Stomach (tissue), 4 donors: ENCODE results near the gene SOCS1.

Experiments used
- CTCF ChIP-seq, 7 experiments: fragments of 450-650 bp in 4 of 7; fragments of 200-600 bp in 3 of 7; sonication (generic) in 3 of 7; IDR thresholded peaks; one replicate each; pipeline ENCODE4 v1.5.1; 2016 to 2019; ENCODE audit warnings: antibody characterized with exemption in 7 of 7, control low read depth in 2 of 7, mild to moderate bottlenecking in 1 of 7
- EP300 ChIP-seq: sonication (generic); formaldehyde crosslinking; IDR thresholded peaks from one replicate; pipeline ENCODE4 v1.6.1; 2017; ENCODE audit warnings: antibody characterized with exemption
- POLR2A ChIP-seq, 4 donors: fragments of 450-650 bp; IDR thresholded peaks; one replicate each; pipeline ENCODE4 v1.6.1; 2016; ENCODE audit warnings: antibody characterized with exemption in 4 of 4, control low read depth in 2 of 4, mild to moderate bottlenecking in 1 of 4, moderate library complexity in 1 of 4
- POLR2AphosphoS5 ChIP-seq, 3 donors: sonication (generic); formaldehyde crosslinking; IDR thresholded peaks; one replicate each; pipeline ENCODE4 v1.6.1; 2016; ENCODE audit warnings: antibody characterized with exemption in 3 of 3

GRCh38 chr16:11218604-11218962 lies 37.4 kb downstream of the SOCS1 start:
- peak in 2 of 7 experiments; percentile 37 to 42 for TF ChIP-seq CTCF (IDR thresholded peaks at IDR 0.05)
- TF ChIP-seq EP300, result no peak
- TF ChIP-seq POLR2A (IDR thresholded peaks at IDR 0.05), result no peak
- no peak for TF ChIP-seq POLR2AphosphoS5 (IDR thresholded peaks at IDR 0.05)
